ENCODE measurements around the gene RBM27.

- TF ChIP-seq CTCF (IDR thresholded peaks at IDR 0.05), result no peak
- TF ChIP-seq SIN3A (IDR thresholded peaks at IDR 0.05; ENCODE audit: borderline replicate concordance, insufficient read depth, low read depth, low read length), result no peak
- TF ChIP-seq POLR2AphosphoS5 (IDR thresholded peaks at IDR 0.05; ENCODE audit: low read depth, low read length), result no peak
Measured at GRCh38 chr5:146196459-146197048, 6.9 kb upstream of the RBM27 start.

All from Panc1 (cell line).